Glomerular endothelial cell (primary cell): ENCODE measurements around the gene SULT1C3. TPM values are rescaled to one million over a fixed set of nuclear protein-coding genes. Genes with fewer than 3 reads are reported as not detected.
"Not testable (repeated sequence)": the region's sequence is repeated elsewhere in the genome, so short reads cannot be mapped to it uniquely, and the experiment has no call there.

Source experiments
- DNase-seq: peaks from one replicate; pipeline ENCODE4 v3.0.0-alpha.2; 2011; ENCODE audit warnings: low read depth, low spot score; ENCODE audit errors: extremely low read depth
- total RNA-seq: library from RNA; depleted of rRNA; stranded (reverse); fragments of >200 nt; gene quantifications from 2 replicates; pipeline ENCODE4 v1.2.3, GENCODE V29; 2015

Gene SULT1C3
- total RNA-seq, 1 donor from 2014 or later, result not detected

DNA sequence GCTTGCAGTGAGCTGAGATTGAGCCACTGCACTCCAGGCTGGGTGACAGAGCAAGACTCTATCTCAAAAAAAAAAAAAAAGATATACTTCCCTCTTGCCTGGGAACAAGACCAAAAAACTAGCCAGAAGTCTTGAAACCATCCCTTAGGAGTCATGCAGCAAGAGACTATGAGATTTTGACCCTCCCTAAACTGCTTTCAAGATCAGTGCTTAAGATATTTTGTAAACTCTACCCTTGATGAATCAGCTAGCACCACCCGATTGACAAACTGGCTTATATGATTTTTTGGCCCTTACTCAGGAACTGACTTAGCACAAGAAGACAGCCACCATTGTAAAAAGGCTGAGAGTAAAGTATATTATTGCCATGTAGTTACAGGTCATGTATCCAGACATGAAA lies 3.8 kb downstream of the SULT1C3 start:
- no peak for DNase-seq

DNA sequence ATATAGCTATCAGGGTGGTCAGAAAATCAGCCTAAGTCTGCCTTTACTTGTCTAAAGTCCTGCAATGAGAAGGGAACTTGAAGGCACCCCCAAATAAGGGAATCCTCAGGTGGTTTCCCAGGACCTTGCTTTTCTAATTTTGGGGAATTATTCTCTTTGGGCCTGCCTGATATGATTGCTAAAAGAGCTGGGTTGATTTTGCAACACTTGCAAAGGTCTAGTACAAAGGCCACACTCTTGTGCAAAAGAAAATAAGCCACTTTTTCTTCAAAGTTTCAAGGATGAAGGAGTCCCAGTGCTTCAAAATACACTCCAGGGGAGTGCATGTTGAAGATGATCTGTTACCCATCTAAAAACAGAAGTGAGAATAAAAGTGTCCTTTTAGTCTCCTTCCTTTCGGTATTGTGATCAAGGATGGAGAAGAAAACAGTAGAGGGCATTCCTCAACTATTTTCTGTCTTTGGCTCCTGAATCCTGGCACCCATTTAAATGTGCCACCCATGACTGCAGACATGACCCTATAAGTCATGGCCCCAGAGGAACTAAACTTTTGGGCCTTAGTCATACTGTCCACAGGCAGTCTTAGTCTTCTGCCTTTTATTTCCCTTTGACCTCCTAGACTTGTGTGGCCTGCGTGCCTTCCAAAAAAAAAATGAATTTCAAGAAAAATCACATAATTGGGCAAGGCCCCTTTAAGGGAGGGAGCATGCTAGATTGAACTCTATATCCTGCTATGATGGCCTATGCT lies 5.1 kb downstream of the SULT1C3 start:
- DNase-seq, result no peak

DNA sequence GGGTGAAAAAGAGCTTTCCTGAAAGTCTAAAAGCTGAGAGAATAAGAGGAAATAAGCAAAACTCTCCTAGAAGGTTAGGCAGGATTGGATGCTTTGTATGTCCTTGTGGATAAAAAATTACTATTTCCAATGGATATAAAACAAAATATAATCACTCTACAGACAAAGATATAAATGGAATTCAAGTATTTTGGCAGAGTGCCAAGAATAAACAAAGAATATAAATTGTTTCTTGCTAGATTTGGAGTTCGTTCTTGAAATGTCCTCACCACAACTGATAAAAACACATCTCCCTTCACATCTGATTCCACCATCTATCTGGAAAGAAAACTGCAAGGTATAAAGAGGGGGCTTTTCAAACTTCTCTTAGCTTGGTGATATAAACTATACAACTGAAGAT lies 13.3 kb downstream of the SULT1C3 start:
- no peak for DNase-seq

- no peak for DNase-seq
Observed at GRCh38 chr2:108257757-108258331, 18.1 kb downstream of the SULT1C3 start.

DNA sequence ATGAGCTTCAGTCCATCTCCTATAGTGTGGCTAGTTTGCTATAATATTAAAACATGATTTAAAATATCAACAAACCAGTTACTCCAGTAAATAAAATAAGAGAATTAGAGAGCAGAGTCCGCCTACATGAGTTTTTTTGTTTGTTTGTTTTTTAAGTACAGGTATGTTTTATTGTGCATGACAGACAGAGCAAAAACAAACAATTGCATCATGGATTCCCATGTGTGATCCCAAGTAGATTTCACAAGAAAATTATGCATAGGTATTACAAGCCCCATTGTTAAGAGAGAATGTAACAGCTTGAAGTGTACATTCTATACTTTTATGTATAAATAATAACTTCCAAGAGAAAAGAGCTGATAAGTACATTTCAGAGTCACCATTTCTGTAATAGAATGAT lies 21.0 kb downstream of the SULT1C3 start:
- DNase-seq, result no peak

GRCh38 chr2:108262036-108262435 lies 22.3 kb downstream of the SULT1C3 start:
- DNase-seq, result no peak

DNA sequence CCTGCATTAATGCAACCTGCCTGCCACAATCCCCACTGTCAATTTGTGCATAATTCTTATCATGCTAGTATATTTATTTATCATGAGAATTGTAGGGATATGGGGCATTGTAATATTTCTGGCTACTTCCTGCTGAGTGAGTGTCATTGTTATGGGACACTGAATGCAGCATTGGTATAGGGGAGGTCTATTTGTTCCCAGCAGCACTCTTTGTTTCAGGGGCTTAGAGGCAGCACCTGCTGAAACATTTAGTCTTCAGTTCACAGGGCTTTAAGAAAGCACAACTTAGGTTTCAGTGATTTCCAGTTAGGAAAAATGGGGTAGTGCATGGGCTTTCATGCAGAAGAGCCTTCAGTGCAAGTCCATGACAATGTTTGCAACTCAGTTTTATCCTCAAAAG lies 23.6 kb downstream of the SULT1C3 start:
- DNase-seq, result no peak

DNA sequence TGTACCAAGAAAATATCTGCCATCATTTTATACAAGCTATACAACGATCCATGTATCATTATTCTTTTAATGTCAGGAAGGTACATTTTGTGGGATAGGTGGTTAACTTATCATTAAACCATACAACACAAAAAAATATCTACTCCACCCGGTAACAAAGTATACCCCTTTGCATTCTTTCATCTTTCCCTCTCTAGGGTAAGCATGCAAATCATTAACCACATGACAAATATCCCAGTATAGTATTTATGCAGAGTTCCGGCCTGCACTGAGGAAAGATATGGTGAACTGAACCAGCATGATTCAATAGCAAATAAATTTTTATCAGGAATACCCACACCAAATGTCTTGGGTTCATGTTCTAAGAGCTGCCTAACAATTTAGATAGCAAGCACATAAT lies 26.4 kb downstream of the SULT1C3 start:
- no peak for DNase-seq

DNA sequence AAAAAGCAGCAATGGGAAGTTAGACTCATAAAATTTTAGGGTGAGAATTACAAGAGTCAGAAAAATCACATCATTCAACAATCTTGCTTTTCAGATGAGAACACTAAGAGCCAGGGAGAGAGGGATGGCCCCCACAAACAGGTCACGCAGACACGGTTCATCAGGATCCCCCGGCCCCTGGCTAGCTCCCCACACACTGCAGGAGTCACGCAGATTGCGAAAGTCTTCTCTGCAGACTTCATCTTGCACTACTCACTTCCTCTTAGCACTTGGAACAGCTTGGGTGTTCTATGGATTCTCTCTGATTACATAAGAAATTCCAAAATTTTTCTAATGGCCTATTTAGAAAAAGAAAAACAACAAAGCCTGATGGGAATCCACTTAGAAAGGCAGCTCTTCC lies 27.3 kb downstream of the SULT1C3 start:
- DNase-seq, result no peak

DNA sequence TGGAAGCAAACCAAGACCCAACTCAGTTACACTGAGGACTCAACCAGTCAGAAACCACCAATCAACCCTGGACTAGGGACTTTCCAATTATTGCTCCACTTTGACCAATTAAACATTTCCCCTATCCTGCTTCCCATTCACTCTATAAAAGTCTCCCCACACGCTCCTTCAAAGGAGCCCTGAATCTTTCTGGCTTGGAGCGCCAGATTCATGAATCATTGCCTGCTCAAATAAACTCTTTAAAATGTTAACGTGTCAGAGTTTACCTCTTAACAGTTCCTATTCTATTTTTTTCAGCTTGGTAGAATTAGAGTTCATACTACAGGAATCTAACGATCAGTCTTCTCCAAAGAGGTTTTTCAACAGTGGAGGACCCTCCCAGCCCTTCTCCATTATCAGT lies 28.2 kb downstream of the SULT1C3 start:
- DNase-seq, result no peak

- DNase-seq, result no peak
Observed at GRCh38 chr2:108270346-108270745, 30.6 kb downstream of the SULT1C3 start.

DNA sequence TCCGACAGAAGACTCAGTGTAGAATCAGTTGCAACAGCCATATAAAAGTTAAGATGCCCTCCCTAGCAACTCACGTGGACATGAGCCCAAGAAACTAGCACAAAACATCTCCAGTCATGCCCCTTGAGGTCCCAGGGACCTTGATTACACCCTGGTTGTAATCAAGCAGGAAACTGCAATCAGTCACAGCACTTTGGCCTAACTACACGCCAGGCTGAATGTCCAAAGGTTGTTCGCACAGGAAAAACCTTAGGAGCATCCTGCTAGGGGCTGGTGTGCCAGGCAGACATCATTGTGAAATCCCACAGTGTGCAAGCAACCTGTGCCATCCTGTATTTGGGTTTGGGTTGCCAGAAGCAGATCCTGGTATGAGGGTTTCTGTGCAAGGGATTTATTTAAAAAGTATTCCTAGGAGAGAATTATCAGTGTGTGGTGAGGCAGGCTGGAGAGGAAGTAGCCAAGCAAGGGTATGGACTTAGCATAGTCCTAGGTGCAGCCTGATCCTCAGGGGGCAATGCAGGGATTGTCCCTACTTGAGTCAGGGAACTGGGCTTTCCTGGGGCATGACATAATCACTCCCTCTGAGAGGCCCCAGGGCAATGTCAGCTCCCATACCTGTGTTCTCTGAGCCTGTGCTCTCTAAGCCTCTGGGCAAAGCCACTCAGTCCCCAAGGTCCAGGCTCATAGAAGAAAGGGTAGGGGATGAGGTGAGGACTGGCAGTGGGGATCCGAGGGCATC lies 31.2 kb downstream of the SULT1C3 start:
- DNase-seq, result no peak

- DNase-seq, result peak; percentile 7
Observed at GRCh38 chr2:108271691-108272253, 32.0 kb downstream of the SULT1C3 start.

DNA sequence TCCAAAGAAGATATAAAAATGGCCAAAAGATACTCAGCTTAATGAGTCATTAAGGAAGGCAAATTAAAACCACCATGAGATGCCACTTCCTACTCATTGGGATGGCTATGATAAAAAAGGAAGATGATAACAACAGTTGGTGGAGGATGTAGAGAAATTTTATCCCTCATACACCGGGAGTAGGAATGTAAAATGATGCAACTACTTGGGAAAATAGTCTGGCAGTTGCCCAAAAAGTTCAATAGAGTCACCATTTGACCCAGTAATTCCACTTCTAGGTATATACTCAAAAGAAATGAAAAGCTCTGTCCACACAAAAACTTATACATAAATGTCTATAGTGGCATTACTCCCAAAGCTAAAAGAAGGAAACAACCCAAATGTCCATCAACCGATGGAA lies 38.9 kb downstream of the SULT1C3 start:
- DNase-seq, result no peak

DNA sequence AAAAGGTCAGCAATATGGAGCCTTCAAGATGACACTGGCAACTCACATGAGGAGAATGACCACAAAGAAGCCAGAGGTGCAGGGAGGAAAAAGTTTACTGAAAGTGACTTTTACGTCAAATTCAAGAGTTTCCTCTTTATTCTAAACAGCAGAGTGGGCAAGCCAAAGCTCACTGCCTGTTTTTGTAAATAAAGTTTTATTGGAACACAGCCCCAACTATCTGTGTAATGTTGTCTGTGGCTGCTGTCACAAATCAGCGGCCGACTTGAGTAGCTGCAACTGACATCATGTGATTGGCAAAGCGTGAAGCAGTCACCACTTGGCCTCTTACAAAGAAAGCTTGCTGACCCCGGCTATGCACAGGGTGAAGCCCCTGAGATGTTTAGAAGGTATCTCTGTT lies 39.7 kb downstream of the SULT1C3 start:
- no peak for DNase-seq

GRCh38 chr2:108280466-108280865 lies 40.7 kb downstream of the SULT1C3 start:
- DNase-seq, result no peak

GRCh38 chr2:108284566-108284965 lies 44.8 kb downstream of the SULT1C3 start:
- not testable (repeated sequence) for DNase-seq

DNA sequence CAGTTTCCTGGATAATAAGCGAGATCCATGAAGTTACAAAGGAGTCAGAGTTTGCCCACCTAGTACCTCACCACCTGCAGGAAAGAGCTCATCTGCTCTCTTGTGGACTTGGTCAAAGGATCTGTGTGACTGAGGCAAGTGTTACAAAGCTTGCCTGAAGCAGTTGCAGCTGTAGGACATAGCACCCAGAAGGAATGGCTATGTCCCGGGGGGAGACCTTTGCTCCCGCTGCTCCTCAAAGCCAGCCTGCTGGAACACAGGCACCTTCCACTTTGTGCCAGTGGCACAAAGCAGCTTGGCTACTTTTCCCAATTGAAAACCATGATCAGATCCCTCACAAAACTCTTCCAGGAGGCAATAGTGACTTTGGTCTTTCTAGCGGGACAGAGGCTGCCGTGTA lies 45.8 kb downstream of the SULT1C3 start:
- no peak for DNase-seq

GRCh38 chr2:108287169-108287568 lies 47.4 kb downstream of the SULT1C3 start:
- no peak for DNase-seq

GRCh38 chr2:108288534-108289106 lies 48.9 kb downstream of the SULT1C3 start, which contains the start of gene SULT1C2:
Gene SULT1C2 (plus strand): TSS chr2:108288895. CDS start chr2:108293668, 4,773 bp downstream.
- no peak for DNase-seq

DNA sequence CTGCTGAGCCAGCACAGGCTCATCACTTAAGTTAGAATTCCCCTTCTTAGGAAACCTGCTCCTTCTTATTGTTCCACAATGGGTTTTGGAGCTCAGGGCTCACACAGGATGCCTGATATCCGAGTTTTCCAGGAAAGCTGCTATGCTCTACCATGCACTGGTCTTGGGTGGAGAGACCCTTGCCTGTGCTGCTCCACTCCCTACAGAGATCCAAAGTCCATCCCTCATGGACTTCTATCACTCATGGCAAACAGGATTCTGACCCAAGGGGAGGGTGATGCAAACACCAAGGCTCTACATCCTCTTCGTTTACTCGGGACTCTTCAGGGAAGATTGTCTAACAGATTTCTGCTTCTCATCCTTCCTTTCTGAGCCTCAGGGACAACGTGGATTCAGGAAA lies 54.1 kb downstream of the SULT1C3 start:
- DNase-seq, result no peak
